HepG2 (cell line): ENCODE data around the gene DAPK3. TPM values are rescaled to one million over a fixed set of nuclear protein-coding genes. Genes with fewer than 3 reads are reported as not detected.

Experiments
- ATAC-seq: fragments of 200-7000 bp; cut with Tn5 transposase; 3 replicates; pipeline ENCODE4 v1.9.1; 2020; ENCODE audit warnings: mild to moderate bottlenecking, moderate library complexity
- BruUV-seq: library from RNA; stranded (reverse); fragments of 400-500 nt; replicated peaks from 2 replicates; lab custom pipeline; 2021; lab: Mats Ljungman, UMichigan
- CTCF ChIA-PET: fragments of 300-600 bp; formaldehyde crosslinking; extraction: SDS; loops from one replicate; lab custom pipeline; 2021; ENCODE audit warnings: low total read pairs, inconsistent platforms, low intra/inter-chr PET ratio; lab: Yijun Ruan, JAX
- POLR2A ChIA-PET: fragments of 350-600 bp; sonication (Branson Sonifier 250); formaldehyde crosslinking; loops from one replicate; lab custom pipeline; 2020; ENCODE audit warnings: antibody characterized with exemption, inconsistent platforms; lab: Yijun Ruan, JAX
- DNase-seq: peaks from one replicate; pipeline ENCODE4 v3.0.0-alpha.2; 2015; ENCODE audit warnings: low spot score
- FAIRE-seq: peaks from 3 replicates; lab custom pipeline; 2011; peaks lifted over from hg19 to GRCh38; lab: Jason Lieb, UNC
- H2AFZ ChIP-seq: one replicate; pipeline ENCODE4 v1.6.1; 2011; ENCODE audit warnings: low read length, inconsistent platforms
- H3K27ac ChIP-seq: fragments of 300-600 bp; 3 replicates; pipeline ENCODE4 v1.8.0; 2011; ENCODE audit warnings: mixed run types, mild to moderate bottlenecking, mixed read lengths, low read length, inconsistent platforms; ENCODE audit not compliant: insufficient read depth; ENCODE audit errors: extremely low read length
- H3K27me3 ChIP-seq, 2 experiments: fragments of 200-600 bp in 1 of 2; 2 replicates in 1 of 2; 3 replicates in 1 of 2; pipeline versions ENCODE4 v1.6.0 to v1.8.0; 2011; ENCODE audit warnings: low read length in 2 of 2, mild to moderate bottlenecking in 2 of 2, moderate library complexity in 2 of 2, inconsistent platforms in 1 of 2; ENCODE audit not compliant: insufficient read depth in 2 of 2, control insufficient read depth in 1 of 2
- H3K36me3 ChIP-seq, 2 experiments: fragments of 200-600 bp in 1 of 2; replicated peaks in 1 of 2; 2 replicates in 1 of 2; 3 replicates in 1 of 2; pipeline versions ENCODE4 v1.5.1 to v1.8.0; 2011; ENCODE audit warnings: low read length in 2 of 2, inconsistent platforms in 1 of 2; ENCODE audit not compliant: insufficient read depth in 2 of 2, control insufficient read depth in 1 of 2
- H3K4me1 ChIP-seq: 2 replicates; pipeline ENCODE4 v1.5.1; 2012; ENCODE audit warnings: low read length, inconsistent platforms; ENCODE audit not compliant: insufficient read depth
- H3K4me2 ChIP-seq: 2 replicates; pipeline ENCODE4 v1.6.0; 2011; ENCODE audit warnings: low read depth, low read length, inconsistent platforms
- H3K4me3 ChIP-seq, 3 experiments: fragments of 200-600 bp in 1 of 3; sonication (generic), shearing (Covaris generic) in 1 of 3; replicated peaks in 1 of 3; 2 replicates each; pipeline ENCODE4 v1.5.1; 2011 to 2016; ENCODE audit warnings: low read length in 3 of 3, inconsistent platforms in 2 of 3, low read depth in 2 of 3, mild to moderate bottlenecking in 2 of 3, control low read depth in 1 of 3, mixed read lengths in 1 of 3; ENCODE audit not compliant: insufficient read depth in 1 of 3
- H3K79me2 ChIP-seq: one replicate; pipeline ENCODE4 v1.6.1; 2011; ENCODE audit warnings: low read length, inconsistent platforms; ENCODE audit not compliant: insufficient read depth
- H3K9ac ChIP-seq: 2 replicates; pipeline ENCODE4 v1.6.0; 2011; ENCODE audit warnings: mild to moderate bottlenecking, low read depth, low read length, inconsistent platforms; ENCODE audit not compliant: insufficient read depth
- H3K9me3 ChIP-seq: 2 replicates; pipeline ENCODE4 v1.5.1; 2012; ENCODE audit warnings: mild to moderate bottlenecking, low read length
- H4K20me1 ChIP-seq: 2 replicates; pipeline ENCODE4 v1.6.0; 2011; ENCODE audit warnings: inconsistent platforms, mild to moderate bottlenecking, low read length, moderate library complexity; ENCODE audit not compliant: insufficient read depth
- CCAR2 ChIP-seq: fragments of 200-400 bp; formaldehyde crosslinking; optimal IDR thresholded peaks from 2 replicates; pipeline ENCODE3; 2018; ENCODE audit warnings: low read depth, mild to moderate bottlenecking, low read length, moderate library complexity
- ELF3 ChIP-seq: IDR thresholded peaks from 2 replicates; pipeline ENCODE4 v1.6.1; 2016; ENCODE audit warnings: missing genetic modification reagents, missing compliant biosample characterization
- KDM4B ChIP-seq: sonication (generic); formaldehyde crosslinking; IDR thresholded peaks from 2 replicates; pipeline ENCODE4 v1.4.0; 2020; ENCODE audit warnings: missing genetic modification reagents
- NCOA2 ChIP-seq: sonication (generic); formaldehyde crosslinking; IDR thresholded peaks from 2 replicates; pipeline ENCODE4 v1.8.0; 2022; ENCODE audit warnings: inconsistent platforms
- NFATC3 ChIP-seq: sonication (generic); formaldehyde crosslinking; IDR thresholded peaks from 2 replicates; pipeline ENCODE4 v1.5.1; 2020; ENCODE audit warnings: mild to moderate bottlenecking, missing genetic modification reagents
- PLRG1 ChIP-seq: fragments of 450-650 bp; conservative IDR thresholded peaks from 2 replicates; pipeline ENCODE4 v1.6.1; 2016
- POLR2AphosphoS5 ChIP-seq: IDR thresholded peaks from 2 replicates; pipeline ENCODE4 v1.6.1; 2012; ENCODE audit warnings: low read depth, low read length
- REPIN1 ChIP-seq: sonication (generic); formaldehyde crosslinking; IDR thresholded peaks from 2 replicates; pipeline ENCODE4 v1.8.0; 2022; ENCODE audit warnings: missing genetic modification reagents, low read depth, mild to moderate bottlenecking, borderline replicate concordance
- ZFP36 ChIP-seq: fragments of 150-350 bp; IDR thresholded peaks from 2 replicates; pipeline ENCODE4 v1.6.1; 2018; ENCODE audit warnings: borderline replicate concordance, low read length, low read depth; ENCODE audit not compliant: partially characterized antibody
- ZNF101 ChIP-seq: sonication (generic); formaldehyde crosslinking; IDR thresholded peaks from 2 replicates; pipeline ENCODE4 v1.4.0; 2020; ENCODE audit warnings: mild to moderate bottlenecking, low read depth, missing genetic modification reagents, borderline replicate concordance
- ZNF224 ChIP-seq: sonication (generic); formaldehyde crosslinking; IDR thresholded peaks from 2 replicates; pipeline ENCODE4 v1.5.0; 2020; ENCODE audit warnings: mild to moderate bottlenecking, missing genetic modification reagents
- ZNF33A ChIP-seq: sonication (generic); formaldehyde crosslinking; IDR thresholded peaks from 2 replicates; pipeline ENCODE4 v1.5.1; 2020; ENCODE audit warnings: missing genetic modification reagents, mild to moderate bottlenecking, moderate library complexity, borderline replicate concordance
- ZNF431 ChIP-seq: sonication (generic); formaldehyde crosslinking; IDR thresholded peaks from 2 replicates; pipeline ENCODE4 v1.9.0; 2022; ENCODE audit warnings: missing genetic modification reagents, low read depth, mild to moderate bottlenecking, borderline replicate concordance
- ZNF484 ChIP-seq: sonication (generic); formaldehyde crosslinking; IDR thresholded peaks from 2 replicates; pipeline ENCODE4 v1.5.1; 2020; ENCODE audit warnings: mild to moderate bottlenecking, low read depth, missing genetic modification reagents, borderline replicate concordance
- WGBS: methylation state at CpG from one replicate; pipeline ENCODE4 v1.1.6; 2017; ENCODE audit warnings: low lambda C conversion rate; 5-methylcytosine and 5-hydroxymethylcytosine counted together
- in situ Hi-C: cut with HindIII; loops from 2 replicates; pipeline ENCODE4 v1.10.0; 2017; ENCODE audit warnings: low pct_unique_long_range_greater_than_20kb; ENCODE audit not compliant: extremely low pct_ligation_motif_present
- intact Hi-C: fragments of 100-400 bp; cut with micrococcal nuclease; formaldehyde crosslinking; loops from one replicate; pipeline ENCODE4 v1.10.0; 2022; ENCODE audit not compliant: unreplicated experiment
- polyA plus RNA-seq, 8 experiments: library from polyadenylated mRNA; depleted of rRNA in 3 of 8; stranded (reverse) in 7 of 8; unstranded in 1 of 8; fragments of >200 nt; fragmentation: Illumina TruSeq in 4 of 8; extraction: Trizol in 4 of 8; gene quantifications; 2 replicates each; pipeline versions ENCODE4 v1.2.1 to v1.2.3, GENCODE V29; 2011 to 2016; ENCODE audit warnings: low read depth in 4 of 8, missing spikeins in 1 of 8, mixed read lengths in 1 of 8; ENCODE audit not compliant: insufficient read depth in 1 of 8
- total RNA-seq, 5 experiments: library from RNA; depleted of rRNA; stranded (reverse); fragments of >200 nt; fragmentation: Illumina TruSeq; extraction: Trizol; gene quantifications; 2 replicates each; pipeline ENCODE4 v1.2.3, GENCODE V29; 2016; ENCODE audit warnings: low read depth in 1 of 5
- TF ChIP-seq, protein P1 (sequence below): sonication (generic); formaldehyde crosslinking; IDR thresholded peaks from 2 replicates; pipeline ENCODE4 v1.8.0; 2022; ENCODE audit warnings: mild to moderate bottlenecking, missing genetic modification reagents; ENCODE audit not compliant: insufficient replicate concordance
- TF ChIP-seq, protein P2 (sequence below): IDR thresholded peaks from 2 replicates; pipeline ENCODE4 v1.6.1; 2016; ENCODE audit warnings: missing genetic modification reagents, missing compliant biosample characterization

DAPK3 gene
- total and polyA plus RNA-seq, 2 of the 13 experiments (the other 11 are each of a cell fraction or from before 2014, with no cell fraction given), result 30.5 to 37.3 TPM

DNA sequence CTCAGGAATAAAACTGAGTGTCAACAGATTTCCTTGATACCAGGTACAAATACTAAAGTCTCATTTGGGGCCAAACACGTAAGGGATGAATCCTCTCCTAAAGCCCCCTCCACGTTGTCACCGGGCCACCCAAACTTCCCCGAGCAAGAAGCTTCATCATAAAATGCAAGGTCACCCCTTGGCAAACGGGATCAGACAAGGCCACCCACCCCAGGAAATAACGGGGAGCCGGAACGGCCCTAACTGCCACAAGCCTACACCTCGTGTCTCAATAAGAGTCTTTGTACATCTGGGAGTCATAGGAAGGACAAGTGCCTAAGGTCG, 13.6 kb upstream of the DAPK3 start:
- H3K4me2 ChIP-seq, result peak overlapping the region; percentile 99
- peak overlapping the region; percentile 99 for H3K9ac ChIP-seq
- peak overlapping the region; percentile 92 for H3K27ac ChIP-seq
- ChIA-PET CTCF (no interaction called here), POLR2A (interaction anchor here (1.2 to 7.4 kb wide), 8 partner anchors 9 to 222 kb away, joined by 4 to 118 read pairs (median 9); partner anchors contain the start of genes DAPK3, MRPL54 and ZBTB7A)
- intact Hi-C loops (no loop called here), in situ Hi-C loops (no loop called here)
- H3K27me3 ChIP-seq, result no peaks in the 10 kb centered on the region; a peak in 1 of 5 replicates
- no peak overlapping the region for H2AFZ ChIP-seq
- no peak for ATAC-seq
- peak overlapping the region; percentile 93 to 100 (median 95) for H3K4me3 ChIP-seq
- peaks cover 57% of the 10 kb centered on the region for H4K20me1 ChIP-seq
- peaks cover 50% of the 10 kb centered on the region for H3K79me2 ChIP-seq
- BruUV-seq, result no TSS peak
- no peaks in the 10 kb centered on the region for H3K9me3 ChIP-seq
- TF ChIP-seq PLRG1, result no peak
- TF ChIP-seq REPIN1 (CRISPR knock-in tag), result no peak
- TF ChIP-seq ELF3 (CRISPR knock-in tag), result 0 out of 2 replicates have a peak, but pooled peaks have one; percentile 1
- TF ChIP-seq ZFP36, result no peak
- TF ChIP-seq, protein P1, sequence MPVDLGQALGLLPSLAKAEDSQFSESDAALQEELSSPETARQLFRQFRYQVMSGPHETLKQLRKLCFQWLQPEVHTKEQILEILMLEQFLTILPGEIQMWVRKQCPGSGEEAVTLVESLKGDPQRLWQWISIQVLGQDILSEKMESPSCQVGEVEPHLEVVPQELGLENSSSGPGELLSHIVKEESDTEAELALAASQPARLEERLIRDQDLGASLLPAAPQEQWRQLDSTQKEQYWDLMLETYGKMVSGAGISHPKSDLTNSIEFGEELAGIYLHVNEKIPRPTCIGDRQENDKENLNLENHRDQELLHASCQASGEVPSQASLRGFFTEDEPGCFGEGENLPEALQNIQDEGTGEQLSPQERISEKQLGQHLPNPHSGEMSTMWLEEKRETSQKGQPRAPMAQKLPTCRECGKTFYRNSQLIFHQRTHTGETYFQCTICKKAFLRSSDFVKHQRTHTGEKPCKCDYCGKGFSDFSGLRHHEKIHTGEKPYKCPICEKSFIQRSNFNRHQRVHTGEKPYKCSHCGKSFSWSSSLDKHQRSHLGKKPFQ, result peak; percentile 7
- TF ChIP-seq NFATC3, result 0 out of 2 replicates have a peak, but pooled peaks have one; percentile 17
- no peak for TF ChIP-seq NCOA2 (CRISPR knock-in tag)
- TF ChIP-seq KDM4B (CRISPR knock-in tag), result no peak
- 0 out of 2 replicates have a peak, but pooled peaks have one; percentile 4 for TF ChIP-seq ZNF431
- TF ChIP-seq POLR2AphosphoS5, result 0 out of 2 replicates have a peak, but pooled peaks have one; percentile 3
- TF ChIP-seq, protein P2, sequence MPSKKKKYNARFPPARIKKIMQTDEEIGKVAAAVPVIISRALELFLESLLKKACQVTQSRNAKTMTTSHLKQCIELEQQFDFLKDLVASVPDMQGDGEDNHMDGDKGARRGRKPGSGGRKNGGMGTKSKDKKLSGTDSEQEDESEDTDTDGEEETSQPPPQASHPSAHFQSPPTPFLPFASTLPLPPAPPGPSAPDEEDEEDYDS (CRISPR knock-in tag), result 0 out of 2 replicates have a peak, but pooled peaks have one; percentile 13
- TF ChIP-seq ZNF101, result no peak
- TF ChIP-seq ZNF484 (CRISPR knock-in tag), result no peak
- TF ChIP-seq ZNF33A, result no peak
- 0 out of 2 replicates have a peak, but pooled peaks have one; percentile 19 for TF ChIP-seq ZNF224 (CRISPR knock-in tag)
- TF ChIP-seq CCAR2, result no peak
- FAIRE-seq, result no peak
- peaks cover 54% of the 10 kb centered on the region for H3K4me1 ChIP-seq
- no peak for DNase-seq
- peaks cover 46 to 52% of the 10 kb centered on the region in 2 experiments for H3K36me3 ChIP-seq
- 2% methylated on average over 9 of the region's 10 CpGs for WGBS
